ENCODE measurements around the gene ZNF331.
A peak's percentile ranks its signal among the peaks of the same experiment; 100 is the strongest.

Gene ZNF331

GRCh38 chr19:53521373-53522202 is 16.4 kb upstream of the ZNF331 start:
- TF ChIP-seq, protein P1, sequence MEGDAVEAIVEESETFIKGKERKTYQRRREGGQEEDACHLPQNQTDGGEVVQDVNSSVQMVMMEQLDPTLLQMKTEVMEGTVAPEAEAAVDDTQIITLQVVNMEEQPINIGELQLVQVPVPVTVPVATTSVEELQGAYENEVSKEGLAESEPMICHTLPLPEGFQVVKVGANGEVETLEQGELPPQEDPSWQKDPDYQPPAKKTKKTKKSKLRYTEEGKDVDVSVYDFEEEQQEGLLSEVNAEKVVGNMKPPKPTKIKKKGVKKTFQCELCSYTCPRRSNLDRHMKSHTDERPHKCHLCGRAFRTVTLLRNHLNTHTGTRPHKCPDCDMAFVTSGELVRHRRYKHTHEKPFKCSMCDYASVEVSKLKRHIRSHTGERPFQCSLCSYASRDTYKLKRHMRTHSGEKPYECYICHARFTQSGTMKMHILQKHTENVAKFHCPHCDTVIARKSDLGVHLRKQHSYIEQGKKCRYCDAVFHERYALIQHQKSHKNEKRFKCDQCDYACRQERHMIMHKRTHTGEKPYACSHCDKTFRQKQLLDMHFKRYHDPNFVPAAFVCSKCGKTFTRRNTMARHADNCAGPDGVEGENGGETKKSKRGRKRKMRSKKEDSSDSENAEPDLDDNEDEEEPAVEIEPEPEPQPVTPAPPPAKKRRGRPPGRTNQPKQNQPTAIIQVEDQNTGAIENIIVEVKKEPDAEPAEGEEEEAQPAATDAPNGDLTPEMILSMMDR (IDR thresholded peaks at IDR 0.05; ENCODE audit: low read depth, low read length): no peak
- in situ Hi-C loops (cut with HindIII; ENCODE audit: low sequenced_read_pairs): no loop called here

DNA sequence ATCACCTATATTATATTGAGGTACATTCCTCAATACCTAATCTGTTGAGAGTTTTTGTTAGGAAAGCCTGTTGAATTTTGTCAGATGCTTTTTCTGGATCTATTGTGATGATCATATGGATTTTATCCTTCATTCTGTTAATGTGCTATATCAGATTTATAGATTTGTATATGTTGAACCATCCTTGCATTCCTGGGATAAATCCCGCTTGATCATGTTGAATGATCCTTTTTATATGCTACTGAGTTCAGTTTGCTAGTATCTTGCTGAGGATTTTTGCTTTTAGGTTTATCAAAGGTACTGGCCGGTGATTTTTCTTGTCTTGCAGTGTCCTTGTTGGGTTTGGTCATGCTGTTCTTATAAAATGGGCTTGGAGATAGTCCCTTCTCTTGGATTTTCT is 12.0 kb upstream of the ZNF331 start:
- in situ Hi-C loops (cut with HindIII; ENCODE audit: low sequenced_read_pairs): no loop called here
- H3K4me3 ChIP-seq (ENCODE audit: low read depth, low read length): no peak overlapping the region
- no peak for DNase-seq (ENCODE audit: low read depth, low spot score)
- TF ChIP-seq, protein P1 (IDR thresholded peaks at IDR 0.05; ENCODE audit: low read depth, low read length): no peak

More at GRCh38 chr19:53521373-53522202, 16.4 kb upstream of the ZNF331 start:
- peak overlapping the region; percentile 88 for H3K4me3 ChIP-seq (ENCODE audit: low read depth, low read length)
- DNase-seq (ENCODE audit: low read depth, low spot score): no peak

GRCh38 chr19:53530622-53531021 is 7.3 kb upstream of the ZNF331 start:
- TF ChIP-seq, protein P1 (IDR thresholded peaks at IDR 0.05; ENCODE audit: low read depth, low read length): no peak
- in situ Hi-C loops (cut with HindIII; ENCODE audit: low sequenced_read_pairs): no loop called here
- no peak for DNase-seq (ENCODE audit: low read depth, low spot score)
- no peak overlapping the region for H3K4me3 ChIP-seq (ENCODE audit: low read depth, low read length)

DNA sequence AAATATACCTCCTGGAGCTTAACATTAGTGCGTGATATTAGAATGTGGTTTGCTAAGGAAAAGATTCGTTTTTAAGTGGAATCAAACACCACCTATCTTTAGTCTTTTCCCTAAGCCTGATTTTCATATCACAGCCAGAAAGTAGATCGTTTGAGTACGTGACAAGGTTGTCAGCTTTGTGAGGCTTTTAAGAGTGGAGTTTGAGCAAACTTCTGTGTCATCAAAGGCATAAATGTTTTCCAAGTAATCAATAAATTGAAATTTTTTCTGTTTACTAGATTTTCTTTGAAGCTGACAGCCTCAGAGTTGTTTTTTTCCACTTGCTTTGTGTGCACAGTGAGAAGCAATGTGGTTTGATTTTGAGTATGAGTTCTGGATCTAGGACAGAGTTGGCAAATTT is 6.5 kb upstream of the ZNF331 start:
- in situ Hi-C loops (cut with HindIII; ENCODE audit: low sequenced_read_pairs): no loop called here
- TF ChIP-seq, protein P1 (IDR thresholded peaks at IDR 0.05; ENCODE audit: low read depth, low read length): no peak
- no peak for DNase-seq (ENCODE audit: low read depth, low spot score)
- H3K4me3 ChIP-seq (ENCODE audit: low read depth, low read length): no peak overlapping the region

DNA sequence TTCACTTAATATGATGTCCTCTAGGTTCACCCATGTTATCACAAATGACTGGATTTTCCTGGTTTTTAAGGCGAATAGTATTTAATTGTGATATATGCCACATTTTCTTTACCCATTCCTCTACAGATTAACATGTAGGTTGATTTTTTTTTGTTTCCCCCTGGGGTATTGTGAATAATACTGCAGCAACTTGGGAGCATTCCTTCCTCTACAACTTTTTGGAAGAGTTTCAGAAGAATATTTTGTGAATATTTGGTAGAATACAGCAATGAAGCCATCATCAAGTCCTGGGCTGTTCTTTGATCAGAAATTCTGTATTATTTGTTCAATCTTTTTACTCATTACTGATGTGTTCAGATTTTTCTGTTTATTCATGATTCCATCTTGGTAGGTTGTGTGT is 5.6 kb upstream of the ZNF331 start:
- TF ChIP-seq, protein P1 (IDR thresholded peaks at IDR 0.05; ENCODE audit: low read depth, low read length): no peak
- no peak for DNase-seq (ENCODE audit: low read depth, low spot score)
- H3K4me3 ChIP-seq (ENCODE audit: low read depth, low read length): no peak overlapping the region
- in situ Hi-C loops (cut with HindIII; ENCODE audit: low sequenced_read_pairs): no loop called here

- no peak overlapping the region for H3K4me3 ChIP-seq (ENCODE audit: low read depth, low read length)
- TF ChIP-seq, protein P1 (IDR thresholded peaks at IDR 0.05; ENCODE audit: low read depth, low read length): no peak
- DNase-seq (ENCODE audit: low read depth, low spot score): no peak
- in situ Hi-C loops (cut with HindIII; ENCODE audit: low sequenced_read_pairs): no loop called here
Observed at GRCh38 chr19:53536225-53536548, 1.8 kb upstream of the ZNF331 start.
